CD4-positive, alpha-beta T cell treated with Interleukin-4 for 4 hours (primary cell): Measurements from ENCODE around the gene RFXANK.

ENCODE experiments used
- DNase-seq: peaks from one replicate; pipeline ENCODE4 v3.0.0-alpha.2; 2020

The RFXANK gene

GRCh38 chr19:19234220-19234816 lies 42.3 kb downstream of the RFXANK start:
- DNase-seq, result no peak

GRCh38 chr19:19236173-19236572 lies 44.1 kb downstream of the RFXANK start:
- no peak for DNase-seq

GRCh38 chr19:19238126-19238894 lies 46.3 kb downstream of the RFXANK start:
- no peak for DNase-seq

GRCh38 chr19:19239675-19240074 lies 47.6 kb downstream of the RFXANK start:
- no peak for DNase-seq

GRCh38 chr19:19240476-19240875 lies 48.4 kb downstream of the RFXANK start:
- no peak for DNase-seq

DNA sequence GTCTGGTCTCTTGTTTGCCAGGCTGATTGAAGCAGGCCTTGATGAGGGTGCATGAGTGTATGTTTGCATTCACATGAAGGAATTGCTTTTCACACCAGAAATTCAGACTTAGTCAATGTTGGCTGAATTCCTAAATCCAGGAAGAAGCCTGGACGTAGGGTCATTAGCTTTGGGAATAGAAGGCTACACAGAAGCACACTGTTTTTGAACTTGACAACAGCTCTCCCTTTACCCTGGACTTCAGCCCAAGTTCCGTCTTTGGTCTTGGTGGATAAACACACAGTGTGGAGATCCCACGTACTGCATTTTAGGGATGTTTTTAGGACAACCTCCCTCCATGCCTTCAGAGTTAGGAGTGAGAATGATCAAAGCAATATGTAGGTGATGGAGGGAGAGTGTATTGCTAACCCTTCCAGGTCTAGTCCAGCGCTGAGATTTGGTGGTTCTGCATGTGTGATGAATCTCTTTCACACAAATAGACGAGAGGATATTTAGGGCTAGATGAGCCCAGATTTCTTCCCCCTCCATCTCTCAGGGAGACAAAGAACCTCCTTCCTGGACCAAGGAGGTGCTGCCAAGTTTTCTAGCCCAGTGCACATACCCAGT lies 58.2 kb downstream of the RFXANK start:
- no peak for DNase-seq
